Stomach (tissue), 9 donors: ENCODE results near the gene FGD3. TPM values are rescaled to one million over a fixed set of nuclear protein-coding genes. Genes with fewer than 3 reads are reported as not detected.

Source experiments
- DNase-seq, 2 donors: peaks; one replicate each; pipeline versions ENCODE4 v3.0.0 to v3.0.0-alpha.2; 2013 to 2019
- H3K27ac ChIP-seq, 5 donors: fragments of 200-600 bp in 4 of 5; sonication (generic) in 4 of 5; one replicate each; pipeline ENCODE4 v1.5.1; 2013 to 2019; ENCODE audit warnings: mild to moderate bottlenecking in 1 of 5, moderate library complexity in 1 of 5
- H3K27me3 ChIP-seq, 3 donors: fragments of 200-600 bp; sonication (generic); one replicate each; pipeline ENCODE4 v1.5.1; 2017 to 2019; ENCODE audit warnings: mixed run types in 1 of 3
- H3K36me3 ChIP-seq, 4 donors: fragments of 200-600 bp; sonication (generic); 1 replicate in 3 of 4; 2 replicates in 1 of 4; pipeline ENCODE4 v1.5.1; 2016 to 2019
- H3K4me1 ChIP-seq, 4 donors: fragments of 200-600 bp; sonication (generic); one replicate each; pipeline ENCODE4 v1.5.1; 2016 to 2019
- H3K4me3 ChIP-seq, 4 donors: fragments of 200-600 bp; sonication (generic) in 3 of 4; one replicate each; pipeline ENCODE4 v1.5.1; 2016 to 2019; ENCODE audit warnings: mild to moderate bottlenecking in 1 of 4
- H3K9me3 ChIP-seq, 4 donors: fragments of 200-600 bp; sonication (generic); one replicate each; pipeline ENCODE4 v1.5.1; 2016 to 2019
- EP300 ChIP-seq: sonication (generic); formaldehyde crosslinking; IDR thresholded peaks from one replicate; pipeline ENCODE4 v1.6.1; 2017; ENCODE audit warnings: antibody characterized with exemption
- POLR2A ChIP-seq, 4 donors: fragments of 450-650 bp; IDR thresholded peaks; one replicate each; pipeline ENCODE4 v1.6.1; 2016; ENCODE audit warnings: antibody characterized with exemption in 4 of 4, control low read depth in 2 of 4, mild to moderate bottlenecking in 1 of 4, moderate library complexity in 1 of 4
- POLR2AphosphoS5 ChIP-seq, 3 donors: sonication (generic); formaldehyde crosslinking; IDR thresholded peaks; one replicate each; pipeline ENCODE4 v1.6.1; 2016; ENCODE audit warnings: antibody characterized with exemption in 3 of 3
- WGBS, 5 donors: extraction: QIAGEN DNeasy Blood & Tissue Kit in 3 of 5; methylation state at CpG; one replicate each; pipeline versions ENCODE4 v1.1.5 to v1.1.7; 2013 to 2018; 5-methylcytosine and 5-hydroxymethylcytosine counted together
- intact Hi-C: fragments of 100-400 bp; cut with DNase I; formaldehyde crosslinking; loops from one replicate; pipeline ENCODE4 v1.15.1; 2023; ENCODE audit warnings: low total_unique reads
- polyA plus RNA-seq, 3 donors: library from polyadenylated mRNA; stranded (reverse); fragments of 200-250 nt; gene quantifications; one replicate each; pipeline ENCODE4 v1.2.3, GENCODE V29; 2013
- total RNA-seq, 5 donors: library from RNA; depleted of rRNA; stranded (reverse); fragments of >200 nt; gene quantifications; one replicate each; pipeline versions ENCODE4 v1.1.0 to v1.2.3, GENCODE V29; 2014 to 2016
- TF ChIP-seq, protein P1 (sequence below), 7 experiments: fragments of 450-650 bp in 4 of 7; fragments of 200-600 bp in 3 of 7; sonication (generic) in 3 of 7; IDR thresholded peaks; one replicate each; pipeline ENCODE4 v1.5.1; 2016 to 2019; ENCODE audit warnings: antibody characterized with exemption in 7 of 7, control low read depth in 2 of 7, mild to moderate bottlenecking in 1 of 7
- donor health status: healthy with polysubstance abuse.
- donor health status: Bipolar disorder and iron deficiency.
- donor health status: healthy.

The FGD3 gene
- total and polyA plus RNA-seq, 8 donors, result 1.7 to 8.8 (median 2.4) TPM

DNA sequence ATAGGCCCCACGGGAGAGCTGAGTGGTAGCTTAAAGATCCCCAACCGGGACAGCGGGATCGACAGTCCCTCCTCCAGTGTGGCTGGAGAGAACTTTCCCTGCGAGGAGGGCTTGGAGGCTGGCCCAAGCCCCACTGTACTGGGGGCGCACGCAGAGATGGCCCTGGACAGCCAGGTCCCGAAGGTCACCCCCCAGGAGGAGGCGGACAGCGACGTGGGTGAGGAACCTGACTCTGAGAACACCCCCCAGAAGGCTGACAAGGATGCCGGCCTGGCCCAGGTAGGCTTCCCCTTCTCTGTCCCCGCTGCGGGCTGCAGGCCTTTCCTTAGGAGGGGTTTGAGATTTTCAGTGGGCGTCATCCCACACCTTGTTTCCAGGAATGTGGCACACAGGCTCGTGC is 29.1 kb downstream of the FGD3 start:
- TF ChIP-seq, protein P1, sequence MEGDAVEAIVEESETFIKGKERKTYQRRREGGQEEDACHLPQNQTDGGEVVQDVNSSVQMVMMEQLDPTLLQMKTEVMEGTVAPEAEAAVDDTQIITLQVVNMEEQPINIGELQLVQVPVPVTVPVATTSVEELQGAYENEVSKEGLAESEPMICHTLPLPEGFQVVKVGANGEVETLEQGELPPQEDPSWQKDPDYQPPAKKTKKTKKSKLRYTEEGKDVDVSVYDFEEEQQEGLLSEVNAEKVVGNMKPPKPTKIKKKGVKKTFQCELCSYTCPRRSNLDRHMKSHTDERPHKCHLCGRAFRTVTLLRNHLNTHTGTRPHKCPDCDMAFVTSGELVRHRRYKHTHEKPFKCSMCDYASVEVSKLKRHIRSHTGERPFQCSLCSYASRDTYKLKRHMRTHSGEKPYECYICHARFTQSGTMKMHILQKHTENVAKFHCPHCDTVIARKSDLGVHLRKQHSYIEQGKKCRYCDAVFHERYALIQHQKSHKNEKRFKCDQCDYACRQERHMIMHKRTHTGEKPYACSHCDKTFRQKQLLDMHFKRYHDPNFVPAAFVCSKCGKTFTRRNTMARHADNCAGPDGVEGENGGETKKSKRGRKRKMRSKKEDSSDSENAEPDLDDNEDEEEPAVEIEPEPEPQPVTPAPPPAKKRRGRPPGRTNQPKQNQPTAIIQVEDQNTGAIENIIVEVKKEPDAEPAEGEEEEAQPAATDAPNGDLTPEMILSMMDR (IDR thresholded peaks at IDR 0.05), result no peak
- TF ChIP-seq POLR2AphosphoS5 (IDR thresholded peaks at IDR 0.05) (no peak), EP300 (no peak), POLR2A (IDR thresholded peaks at IDR 0.05) (no peak)
- 84 to 96% (median 94%) methylated on average over 12 to 16 of the region's 16 CpGs for WGBS, 5 donors
- DNase-seq, result no peak

DNA sequence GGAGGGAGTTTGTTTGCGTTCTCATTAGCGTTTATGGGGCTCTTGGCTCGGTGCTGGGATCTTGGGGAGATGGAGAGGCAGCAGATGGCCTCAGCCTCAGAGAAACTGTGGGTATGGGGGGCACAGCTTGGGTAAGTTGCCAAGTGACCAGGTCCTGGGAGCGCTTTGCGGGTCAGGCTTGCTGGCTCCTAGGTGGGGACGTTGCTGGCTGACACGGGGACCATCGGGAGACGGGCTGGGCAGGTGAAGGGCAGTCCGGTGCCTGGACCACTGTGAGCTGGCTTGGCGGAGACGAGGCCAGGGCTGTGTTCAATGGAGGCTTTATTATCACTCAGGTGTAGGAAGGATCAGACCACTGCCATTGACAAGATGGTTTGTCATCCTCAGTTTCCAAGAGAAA is 30.0 kb downstream of the FGD3 start:
- no peaks in the 10 kb centered on the region for H3K9me3 ChIP-seq
- WGBS, 5 donors, result 92 to 95% (median 92%) methylated on average over 12 of the region's 12 CpGs
- peaks cover 0 to 12% (median 4%) of the 10 kb centered on the region in 4 donors for H3K36me3 ChIP-seq
- no peak for DNase-seq
- no peak overlapping the region for H3K27ac ChIP-seq
- intact Hi-C loops, result no loop called here
- no peak overlapping the region for H3K4me3 ChIP-seq
- TF ChIP-seq, protein P1 (IDR thresholded peaks at IDR 0.05), result no peak
- TF ChIP-seq EP300 (no peak), POLR2A (IDR thresholded peaks at IDR 0.05) (no peak), POLR2AphosphoS5 (IDR thresholded peaks at IDR 0.05) (no peak)
- peaks cover 0 to 43% (median 0%) of the 10 kb centered on the region in 4 donors for H3K4me1 ChIP-seq
- H3K27me3 ChIP-seq, result no peaks in the 10 kb centered on the region

More for the DNA sequence above, 29.1 kb downstream of the FGD3 start:
- H3K27me3 ChIP-seq, result no peaks in the 10 kb centered on the region
- H3K4me3 ChIP-seq, result no peak overlapping the region
- H3K4me1 ChIP-seq, result peaks cover 0 to 47% (median 0%) of the 10 kb centered on the region in 4 donors
- intact Hi-C loops, result no loop called here
- no peaks in the 10 kb centered on the region for H3K9me3 ChIP-seq
- no peak overlapping the region for H3K27ac ChIP-seq
- peaks cover 0 to 12% (median 4%) of the 10 kb centered on the region in 4 donors for H3K36me3 ChIP-seq

DNA sequence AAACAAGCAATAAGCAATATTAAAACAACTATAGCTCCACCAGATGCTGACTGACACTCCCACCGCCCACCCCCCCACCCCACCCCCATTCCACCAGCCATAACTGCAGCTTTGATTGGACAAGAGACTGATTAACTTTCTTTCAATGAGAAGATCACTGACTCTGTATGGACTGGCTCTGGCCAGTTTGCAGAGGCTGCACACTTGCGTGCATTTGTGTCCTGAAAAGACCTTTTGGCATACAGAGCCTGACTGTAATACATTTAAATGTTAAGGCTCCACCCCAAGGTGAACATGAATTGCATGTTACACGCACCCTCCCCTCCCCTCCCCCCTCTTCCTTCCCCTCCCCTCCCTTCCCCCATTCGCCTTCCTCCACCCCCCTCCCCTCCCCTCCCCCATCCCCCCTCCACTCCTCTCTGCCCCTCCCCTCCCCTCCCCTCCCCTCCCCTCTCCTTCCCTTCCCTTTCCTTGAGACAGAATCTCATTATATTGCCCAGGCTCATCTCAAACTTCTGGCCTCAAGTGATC is 31.1 kb downstream of the FGD3 start:
- no peak for TF ChIP-seq POLR2AphosphoS5 (IDR thresholded peaks at IDR 0.05)
- TF ChIP-seq, protein P1 (IDR thresholded peaks at IDR 0.05), result no peak
- no peak for TF ChIP-seq POLR2A (IDR thresholded peaks at IDR 0.05)
- TF ChIP-seq EP300, result no peak
- DNase-seq, result no peak
- peaks cover 0 to 2% (median 0%) of the 10 kb centered on the region in 4 donors for H3K9me3 ChIP-seq
- no peak overlapping the region for H3K4me3 ChIP-seq
- H3K27me3 ChIP-seq, result no peaks in the 10 kb centered on the region
- 19 to 42% (median 28%) methylated on average over 3 to 4 of the region's 4 CpGs for WGBS, 5 donors
- H3K27ac ChIP-seq, result no peak overlapping the region
- H3K36me3 ChIP-seq, result peaks cover 0 to 12% (median 4%) of the 10 kb centered on the region in 4 donors
- intact Hi-C loops, result no loop called here
- H3K4me1 ChIP-seq, result peaks cover 0 to 41% (median 0%) of the 10 kb centered on the region in 4 donors

DNA sequence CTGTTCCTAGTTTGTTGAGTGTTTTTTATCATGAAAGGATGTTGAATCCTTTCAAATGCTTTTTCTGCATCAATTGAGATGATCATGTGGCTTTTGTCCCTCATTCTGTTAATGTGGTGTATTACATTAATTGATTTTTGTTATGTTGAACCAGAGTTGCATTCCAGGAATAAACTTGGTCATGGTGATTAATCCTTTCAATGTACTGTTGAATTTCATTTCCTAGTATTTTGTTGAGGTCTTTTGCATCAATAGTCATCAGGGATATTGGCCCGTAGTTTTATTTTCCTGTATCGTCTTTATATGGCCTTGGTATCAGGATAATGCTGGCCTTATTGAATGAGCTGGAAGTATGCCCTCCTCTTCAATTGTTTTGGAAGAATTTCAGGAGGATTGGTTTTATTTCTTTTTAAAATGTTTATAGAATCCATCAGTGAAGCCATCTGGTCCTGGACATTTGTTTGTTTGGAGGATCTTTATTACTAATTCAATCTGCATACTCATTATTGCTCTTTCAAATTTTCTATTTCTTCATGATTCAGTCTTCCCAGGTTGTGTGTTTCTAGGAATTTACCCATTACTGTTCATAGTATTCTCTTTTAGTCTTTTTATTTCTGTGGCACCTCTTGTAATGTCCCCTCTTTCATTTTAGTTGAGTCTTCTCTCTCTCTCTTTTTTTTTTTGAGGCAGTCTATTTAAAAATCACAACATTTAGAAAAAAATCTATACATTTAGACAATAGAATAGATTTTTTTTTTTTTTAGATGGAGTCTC is 32.1 kb downstream of the FGD3 start:
- Histone ChIP-seq H3K36me3 (peaks cover 0 to 12% (median 4%) of the 10 kb centered on the region in 4 donors), H3K27ac (no peak overlapping the region), H3K27me3 (no peaks in the 10 kb centered on the region), H3K9me3 (peaks cover 0 to 11% (median 6%) of the 10 kb centered on the region in 4 donors), H3K4me3 (no peak overlapping the region), H3K4me1 (peaks cover 0 to 31% (median 0%) of the 10 kb centered on the region in 4 donors)
- intact Hi-C loops, result no loop called here
- TF ChIP-seq POLR2A (IDR thresholded peaks at IDR 0.05) (no peak), POLR2AphosphoS5 (IDR thresholded peaks at IDR 0.05) (no peak), EP300 (no peak)
- TF ChIP-seq, protein P1 (IDR thresholded peaks at IDR 0.05), result no peak
- DNase-seq, result no peak
- WGBS, 5 donors, result 68 to 84% (median 77%) methylated on average over 2 of the region's 2 CpGs
